AG09319 (cell line): ENCODE results near the gene ARL15.

Experiments used
- DNase-seq: peaks from one replicate; pipeline ENCODE4 v3.0.0-alpha.2; 2010; ENCODE audit warnings: low read depth; ENCODE audit errors: extremely low read depth
- CTCF ChIP-seq: IDR thresholded peaks from 2 replicates; pipeline ENCODE4 v1.5.1; 2011; ENCODE audit warnings: low read depth, mild to moderate bottlenecking, inconsistent platforms, low read length, moderate library complexity

The ARL15 gene

GRCh38 chr5:54146390-54146789 lies 164.0 kb downstream of the ARL15 start:
- no peak for DNase-seq
- no peak for TF ChIP-seq CTCF

- no peak for DNase-seq
Measured at GRCh38 chr5:54140247-54140840, 170.0 kb downstream of the ARL15 start.

GRCh38 chr5:54136516-54137440 lies 173.6 kb downstream of the ARL15 start:
- no peak for TF ChIP-seq CTCF
- no peak for DNase-seq

More at GRCh38 chr5:54140247-54140840, 170.0 kb downstream of the ARL15 start:
- TF ChIP-seq CTCF = no peak

- no peak for TF ChIP-seq CTCF
- no peak for DNase-seq
Measured at GRCh38 chr5:54135042-54135441, 175.3 kb downstream of the ARL15 start.

- no peak for TF ChIP-seq CTCF
- no peak for DNase-seq
Measured at GRCh38 chr5:54133917-54134316, 176.5 kb downstream of the ARL15 start.

- DNase-seq = no peak
- TF ChIP-seq CTCF = no peak
Measured at GRCh38 chr5:54120473-54120872, 189.9 kb downstream of the ARL15 start.

GRCh38 chr5:54117957-54118356 lies 192.4 kb downstream of the ARL15 start:
- no peak for DNase-seq
- no peak for TF ChIP-seq CTCF
